ENCODE data around the gene KIF21B.

Gene KIF21B

DNA sequence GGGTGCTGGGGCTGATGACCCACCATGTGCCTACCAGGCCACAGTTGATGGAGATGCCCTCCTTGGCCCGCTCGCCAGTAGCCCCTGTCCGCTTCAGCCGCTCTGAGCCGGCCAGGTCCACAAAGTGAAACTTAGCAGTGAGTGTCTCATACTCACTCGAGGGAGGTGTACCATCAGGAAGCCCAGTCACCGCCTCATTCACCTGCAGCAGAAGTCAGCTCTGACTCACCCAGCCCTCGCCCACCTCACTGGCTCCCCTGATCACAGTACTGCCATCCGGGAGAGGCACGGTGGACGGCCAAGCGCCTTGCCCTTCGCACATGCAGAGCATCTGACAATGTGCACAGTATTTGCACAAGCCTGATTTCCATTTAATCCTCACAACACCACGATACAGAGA, 18.8 kb downstream of the KIF21B start:
- H2AFZ ChIP-seq (ENCODE audit: low read length), result no peak overlapping the region
- H3K4me1 ChIP-seq (ENCODE audit: insufficient read depth, low read length, poor library complexity, severe bottlenecking), result no peaks in the 10 kb centered on the region
- peaks cover 7% of the 10 kb centered on the region for H4K20me1 ChIP-seq (ENCODE audit: insufficient read depth, low read length, poor library complexity, severe bottlenecking)
- H3K9ac ChIP-seq (ENCODE audit: low read depth, low read length, poor library complexity, severe bottlenecking), result no peak overlapping the region
- H3K27me3 ChIP-seq (ENCODE audit: insufficient read depth, low read length, poor library complexity, severe bottlenecking), result no peaks in the 10 kb centered on the region
- peaks cover 8% of the 10 kb centered on the region; the same call in 1 of the 2 replicates for H3K79me2 ChIP-seq (ENCODE audit: insufficient read depth, low read length)
- H3K9me3 ChIP-seq (ENCODE audit: insufficient read depth, low read depth, low read length), result no peaks in the 10 kb centered on the region
- H3K4me2 ChIP-seq (ENCODE audit: low read depth, low read length, poor library complexity, severe bottlenecking), result no peak overlapping the region
- H3K9me2 ChIP-seq (replicated peaks; ENCODE audit: low read depth, low read length), result no peaks in the 10 kb centered on the region
- H3K4me3 ChIP-seq (ENCODE audit: low read length, poor library complexity, severe bottlenecking), result no peak overlapping the region
- H3K36me3 ChIP-seq (ENCODE audit: insufficient read depth, low read length), result peaks cover 75% of the 10 kb centered on the region; the same call in 1 of the 2 replicates
- no peaks in the 10 kb centered on the region for H3F3A ChIP-seq (ENCODE audit: low read depth)
- TF ChIP-seq, protein P1, sequence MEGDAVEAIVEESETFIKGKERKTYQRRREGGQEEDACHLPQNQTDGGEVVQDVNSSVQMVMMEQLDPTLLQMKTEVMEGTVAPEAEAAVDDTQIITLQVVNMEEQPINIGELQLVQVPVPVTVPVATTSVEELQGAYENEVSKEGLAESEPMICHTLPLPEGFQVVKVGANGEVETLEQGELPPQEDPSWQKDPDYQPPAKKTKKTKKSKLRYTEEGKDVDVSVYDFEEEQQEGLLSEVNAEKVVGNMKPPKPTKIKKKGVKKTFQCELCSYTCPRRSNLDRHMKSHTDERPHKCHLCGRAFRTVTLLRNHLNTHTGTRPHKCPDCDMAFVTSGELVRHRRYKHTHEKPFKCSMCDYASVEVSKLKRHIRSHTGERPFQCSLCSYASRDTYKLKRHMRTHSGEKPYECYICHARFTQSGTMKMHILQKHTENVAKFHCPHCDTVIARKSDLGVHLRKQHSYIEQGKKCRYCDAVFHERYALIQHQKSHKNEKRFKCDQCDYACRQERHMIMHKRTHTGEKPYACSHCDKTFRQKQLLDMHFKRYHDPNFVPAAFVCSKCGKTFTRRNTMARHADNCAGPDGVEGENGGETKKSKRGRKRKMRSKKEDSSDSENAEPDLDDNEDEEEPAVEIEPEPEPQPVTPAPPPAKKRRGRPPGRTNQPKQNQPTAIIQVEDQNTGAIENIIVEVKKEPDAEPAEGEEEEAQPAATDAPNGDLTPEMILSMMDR (conservative IDR thresholded peaks at IDR 0.05; ENCODE audit: low read length), result no peak
- TF ChIP-seq EZH2phosphoT487 (IDR thresholded peaks at IDR 0.05; ENCODE audit: borderline replicate concordance), result no peak

DNA sequence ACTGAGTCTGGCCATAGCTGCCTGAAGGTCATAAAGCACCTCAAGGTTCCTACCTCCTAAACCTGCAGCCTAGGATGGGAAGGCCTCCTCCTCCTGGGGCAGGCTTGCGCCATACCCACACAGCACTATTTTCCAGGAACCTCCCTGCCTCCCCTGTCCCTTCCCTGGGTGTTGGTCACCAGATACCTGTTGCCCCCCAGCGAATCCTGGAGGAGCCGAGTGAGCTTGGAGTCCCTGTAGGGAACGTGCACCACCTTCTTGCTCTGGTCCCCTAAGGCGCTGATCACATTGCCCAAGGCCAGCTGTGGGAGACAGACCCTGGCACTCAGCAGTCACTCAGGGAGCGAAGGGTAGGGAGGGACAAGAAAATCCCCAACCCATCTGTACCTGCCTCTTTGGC, 19.4 kb downstream of the KIF21B start:
- no peak overlapping the region for H3K9ac ChIP-seq (ENCODE audit: low read depth, low read length, poor library complexity, severe bottlenecking)
- no peaks in the 10 kb centered on the region for H3K9me3 ChIP-seq (ENCODE audit: insufficient read depth, low read depth, low read length)
- H3K9me2 ChIP-seq (replicated peaks; ENCODE audit: low read depth, low read length), result no peaks in the 10 kb centered on the region
- no peaks in the 10 kb centered on the region for H3K4me1 ChIP-seq (ENCODE audit: insufficient read depth, low read length, poor library complexity, severe bottlenecking)
- H3K79me2 ChIP-seq (ENCODE audit: insufficient read depth, low read length), result peaks cover 8% of the 10 kb centered on the region; the same call in 1 of the 2 replicates
- H3K36me3 ChIP-seq (ENCODE audit: insufficient read depth, low read length), result peaks cover 79% of the 10 kb centered on the region; the same call in 1 of the 2 replicates
- no peak for TF ChIP-seq EZH2phosphoT487 (IDR thresholded peaks at IDR 0.05; ENCODE audit: borderline replicate concordance)
- TF ChIP-seq, protein P1 (conservative IDR thresholded peaks at IDR 0.05; ENCODE audit: low read length), result no peak
- peaks cover 3% of the 10 kb centered on the region for H4K20me1 ChIP-seq (ENCODE audit: insufficient read depth, low read length, poor library complexity, severe bottlenecking)
- H3K4me3 ChIP-seq (ENCODE audit: low read length, poor library complexity, severe bottlenecking), result no peak overlapping the region
- H3K4me2 ChIP-seq (ENCODE audit: low read depth, low read length, poor library complexity, severe bottlenecking), result no peak overlapping the region
- no peak overlapping the region for H2AFZ ChIP-seq (ENCODE audit: low read length)
- H3K27me3 ChIP-seq (ENCODE audit: insufficient read depth, low read length, poor library complexity, severe bottlenecking), result no peaks in the 10 kb centered on the region
- H3F3A ChIP-seq (ENCODE audit: low read depth), result no peaks in the 10 kb centered on the region

DNA sequence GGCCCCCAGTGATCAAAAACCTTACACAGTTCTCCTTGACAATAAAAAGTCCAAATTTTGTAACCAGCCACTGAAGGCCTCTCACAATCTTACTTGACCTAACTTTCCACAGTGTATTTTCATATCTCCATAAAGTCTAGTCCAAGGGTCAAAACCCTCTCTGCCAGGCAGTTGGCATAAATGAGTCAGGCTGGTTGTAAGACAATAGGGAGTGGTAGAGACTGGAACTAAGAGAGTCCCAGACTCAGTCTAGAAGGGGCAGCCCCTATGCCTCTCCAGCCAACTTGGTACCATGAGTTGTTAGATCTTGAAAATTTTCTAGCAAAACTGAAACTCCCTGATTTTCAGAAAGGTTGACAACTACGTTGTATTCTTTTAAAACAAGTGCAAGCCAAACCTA, 21.0 kb downstream of the KIF21B start:
- no peaks in the 10 kb centered on the region for H3K9me2 ChIP-seq (replicated peaks; ENCODE audit: low read depth, low read length)
- H2AFZ ChIP-seq (ENCODE audit: low read length), result no peak overlapping the region
- no peaks in the 10 kb centered on the region for H3K4me1 ChIP-seq (ENCODE audit: insufficient read depth, low read length, poor library complexity, severe bottlenecking)
- H3K4me3 ChIP-seq (ENCODE audit: low read length, poor library complexity, severe bottlenecking), result no peak overlapping the region
- no peaks in the 10 kb centered on the region for H3K27me3 ChIP-seq (ENCODE audit: insufficient read depth, low read length, poor library complexity, severe bottlenecking)
- no peaks in the 10 kb centered on the region for H4K20me1 ChIP-seq (ENCODE audit: insufficient read depth, low read length, poor library complexity, severe bottlenecking)
- no peaks in the 10 kb centered on the region for H3F3A ChIP-seq (ENCODE audit: low read depth)
- H3K36me3 ChIP-seq (ENCODE audit: insufficient read depth, low read length), result peaks cover 85% of the 10 kb centered on the region; the same call in 1 of the 2 replicates
- H3K79me2 ChIP-seq (ENCODE audit: insufficient read depth, low read length), result peaks cover 4% of the 10 kb centered on the region; the same call in 1 of the 2 replicates
- no peak overlapping the region for H3K4me2 ChIP-seq (ENCODE audit: low read depth, low read length, poor library complexity, severe bottlenecking)
- no peak overlapping the region for H3K9ac ChIP-seq (ENCODE audit: low read depth, low read length, poor library complexity, severe bottlenecking)
- no peaks in the 10 kb centered on the region for H3K9me3 ChIP-seq (ENCODE audit: insufficient read depth, low read depth, low read length)
- TF ChIP-seq, protein P1 (conservative IDR thresholded peaks at IDR 0.05; ENCODE audit: low read length), result no peak
- TF ChIP-seq EZH2phosphoT487 (IDR thresholded peaks at IDR 0.05; ENCODE audit: borderline replicate concordance), result no peak
